ENCODE measurements around the gene CASQ1.

- TF ChIP-seq, protein P1, sequence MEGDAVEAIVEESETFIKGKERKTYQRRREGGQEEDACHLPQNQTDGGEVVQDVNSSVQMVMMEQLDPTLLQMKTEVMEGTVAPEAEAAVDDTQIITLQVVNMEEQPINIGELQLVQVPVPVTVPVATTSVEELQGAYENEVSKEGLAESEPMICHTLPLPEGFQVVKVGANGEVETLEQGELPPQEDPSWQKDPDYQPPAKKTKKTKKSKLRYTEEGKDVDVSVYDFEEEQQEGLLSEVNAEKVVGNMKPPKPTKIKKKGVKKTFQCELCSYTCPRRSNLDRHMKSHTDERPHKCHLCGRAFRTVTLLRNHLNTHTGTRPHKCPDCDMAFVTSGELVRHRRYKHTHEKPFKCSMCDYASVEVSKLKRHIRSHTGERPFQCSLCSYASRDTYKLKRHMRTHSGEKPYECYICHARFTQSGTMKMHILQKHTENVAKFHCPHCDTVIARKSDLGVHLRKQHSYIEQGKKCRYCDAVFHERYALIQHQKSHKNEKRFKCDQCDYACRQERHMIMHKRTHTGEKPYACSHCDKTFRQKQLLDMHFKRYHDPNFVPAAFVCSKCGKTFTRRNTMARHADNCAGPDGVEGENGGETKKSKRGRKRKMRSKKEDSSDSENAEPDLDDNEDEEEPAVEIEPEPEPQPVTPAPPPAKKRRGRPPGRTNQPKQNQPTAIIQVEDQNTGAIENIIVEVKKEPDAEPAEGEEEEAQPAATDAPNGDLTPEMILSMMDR (IDR thresholded peaks at IDR 0.05) = no peak
- TF ChIP-seq POLR2A (IDR thresholded peaks at IDR 0.05) = no peak
- no peak for TF ChIP-seq POLR2AphosphoS5 (IDR thresholded peaks at IDR 0.05)
Observed at GRCh38 chr1:160156361-160156760, 34.0 kb upstream of the CASQ1 start.
